Loucy (cell line): ENCODE results near the gene TRIM29.

Experiments
- CTCF ChIP-seq: fragments of 200-600 bp; sonication (generic); conservative IDR thresholded peaks from 2 replicates; pipeline ENCODE4 v1.5.1; 2014; ENCODE audit warnings: mild to moderate bottlenecking, antibody characterized with exemption, low read length
- EZH2phosphoT487 ChIP-seq: fragments of 200-600 bp; IDR thresholded peaks from 2 replicates; pipeline ENCODE4 v1.6.1; 2018; ENCODE audit warnings: antibody characterized with exemption, mild to moderate bottlenecking, moderate library complexity, borderline replicate concordance

DNA sequence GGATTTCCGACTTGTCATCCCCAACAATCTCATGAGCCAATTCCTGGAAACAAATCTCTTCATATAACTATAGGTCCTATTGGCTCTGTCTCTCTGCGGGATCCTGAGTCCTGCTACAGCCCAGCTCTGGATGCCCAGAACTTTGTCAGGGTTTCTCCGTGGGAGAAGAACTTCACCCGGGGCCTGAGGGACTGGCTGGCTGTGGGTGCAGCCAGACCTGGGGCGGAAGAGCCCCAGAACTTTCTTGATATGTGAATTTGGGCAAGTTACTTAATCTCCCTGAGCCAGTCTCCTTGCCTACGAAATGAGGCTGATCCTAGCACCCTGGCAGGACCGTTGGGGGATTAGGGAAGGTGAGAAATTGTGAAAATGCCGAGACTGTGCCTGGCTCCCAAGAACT lies 6.6 kb upstream of the TRIM29 start:
- TF ChIP-seq CTCF (no peak), EZH2phosphoT487 (no peak)
